Glomerular endothelial cell (primary cell): ENCODE results near the gene ASPDH. TPM values are rescaled to one million over a fixed set of nuclear protein-coding genes. Genes with fewer than 3 reads are reported as not detected.
"Not testable (repeated sequence)": the region's sequence is repeated elsewhere in the genome, so short reads cannot be mapped to it uniquely, and the experiment has no call there.

Experiments
- DNase-seq: peaks from one replicate; pipeline ENCODE4 v3.0.0-alpha.2; 2011; ENCODE audit warnings: low read depth, low spot score; ENCODE audit errors: extremely low read depth
- total RNA-seq: library from RNA; depleted of rRNA; stranded (reverse); fragments of >200 nt; gene quantifications from 2 replicates; pipeline ENCODE4 v1.2.3, GENCODE V29; 2015

Gene ASPDH
- total RNA-seq, 1 donor from 2014 or later = not detected

DNA sequence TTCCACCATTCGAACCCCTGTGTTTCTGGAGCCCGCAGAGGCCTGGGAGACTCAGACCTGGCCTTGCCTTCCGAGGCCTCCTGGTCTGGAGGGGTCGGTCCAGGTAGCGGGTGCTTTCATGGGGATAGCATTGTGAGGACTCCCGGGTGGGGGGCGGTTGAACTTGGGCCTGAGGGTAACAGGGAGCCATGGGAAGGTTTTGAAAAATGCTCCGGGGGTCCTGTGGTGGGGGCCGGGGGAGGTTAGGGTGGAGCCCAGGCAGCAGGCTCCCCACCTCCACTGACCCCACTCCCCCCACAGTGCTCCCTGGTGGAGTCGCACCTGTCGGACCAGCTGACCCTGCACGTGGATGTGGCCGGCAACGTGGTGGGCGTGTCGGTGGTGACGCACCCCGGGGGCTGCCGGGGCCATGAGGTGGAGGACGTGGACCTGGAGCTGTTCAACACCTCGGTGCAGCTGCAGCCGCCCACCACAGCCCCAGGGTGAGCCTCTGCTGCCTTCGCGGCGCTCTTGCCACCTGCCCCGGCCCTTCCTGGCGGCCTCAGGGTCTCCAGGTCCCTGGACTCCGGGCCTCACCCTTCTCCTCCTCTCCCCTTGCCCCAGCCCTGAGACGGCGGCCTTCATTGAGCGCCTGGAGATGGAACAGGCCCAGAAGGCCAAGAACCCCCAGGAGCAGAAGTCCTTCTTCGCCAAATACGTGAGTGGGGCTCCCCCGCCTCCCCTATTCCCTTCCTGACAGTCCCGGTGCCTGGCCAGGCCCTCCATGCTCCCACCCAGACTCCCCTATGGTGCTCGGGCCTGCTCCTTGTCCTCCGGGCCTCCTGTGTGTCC is 33.2 kb downstream of the ASPDH start:
- DNase-seq = no peak

DNA sequence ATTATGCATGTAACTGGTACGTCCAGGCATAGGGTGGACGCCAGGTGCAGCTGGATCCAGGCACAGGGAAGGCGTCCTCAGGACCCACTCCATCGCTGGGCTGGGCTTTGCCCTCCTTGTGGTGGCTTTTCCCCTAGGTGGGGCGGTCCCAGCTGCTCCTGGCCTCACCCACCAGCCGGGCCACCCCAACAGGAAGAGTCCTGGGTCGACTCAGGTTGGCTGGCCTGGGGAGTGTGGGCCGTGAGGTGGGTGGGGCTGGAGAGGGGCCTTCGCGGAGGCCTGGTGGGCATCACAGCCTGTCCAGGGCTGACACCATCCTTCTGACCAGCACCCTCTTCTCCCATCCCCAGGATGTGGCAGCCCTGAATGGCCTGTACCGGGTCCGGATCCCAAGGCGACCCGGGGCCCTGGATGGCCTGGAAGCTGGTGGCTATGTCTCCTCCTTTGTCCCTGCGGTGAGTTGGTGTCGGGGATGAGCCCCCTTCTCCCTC is 33.9 kb downstream of the ASPDH start:
- no peak for DNase-seq

DNA sequence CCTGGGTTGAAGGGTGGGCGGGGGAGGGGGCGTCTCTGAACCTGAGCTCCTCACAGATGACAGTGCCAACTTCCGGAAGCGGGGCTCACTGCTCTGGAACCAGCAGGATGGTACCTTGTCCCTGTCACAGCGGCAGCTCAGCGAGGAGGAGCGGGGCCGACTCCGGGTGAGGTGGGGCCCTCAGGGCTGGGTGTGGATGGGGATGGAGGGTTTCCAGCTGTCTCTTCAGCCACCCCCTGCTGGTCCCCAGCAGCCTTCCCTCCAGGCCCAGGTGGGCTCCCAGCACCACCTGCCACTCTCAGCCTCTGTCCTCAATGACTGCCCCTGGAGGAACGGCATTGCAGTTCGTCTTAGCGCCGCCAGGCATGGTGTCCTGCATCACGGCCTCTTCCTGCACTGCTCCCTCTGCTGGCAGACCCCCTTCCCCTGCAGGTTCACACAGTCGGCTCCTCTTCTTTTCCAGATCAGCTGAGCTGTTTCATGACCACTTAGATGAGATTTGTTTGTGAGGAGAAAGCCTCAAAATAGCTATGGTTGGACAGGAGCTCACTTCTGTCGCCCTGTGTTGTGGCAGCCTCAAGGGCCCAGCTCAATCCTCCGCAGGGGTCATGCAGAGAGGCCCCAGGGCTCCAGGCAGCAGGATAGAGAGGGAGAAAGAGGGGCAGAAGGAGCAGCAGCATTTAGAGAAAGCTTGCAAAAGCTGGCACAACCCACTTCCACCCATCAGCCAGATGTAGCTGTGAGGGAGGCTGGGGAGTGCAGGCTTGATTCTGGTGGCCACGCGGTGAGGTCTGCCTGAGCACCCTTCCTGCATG is 34.6 kb downstream of the ASPDH start:
- no peak for DNase-seq

DNA sequence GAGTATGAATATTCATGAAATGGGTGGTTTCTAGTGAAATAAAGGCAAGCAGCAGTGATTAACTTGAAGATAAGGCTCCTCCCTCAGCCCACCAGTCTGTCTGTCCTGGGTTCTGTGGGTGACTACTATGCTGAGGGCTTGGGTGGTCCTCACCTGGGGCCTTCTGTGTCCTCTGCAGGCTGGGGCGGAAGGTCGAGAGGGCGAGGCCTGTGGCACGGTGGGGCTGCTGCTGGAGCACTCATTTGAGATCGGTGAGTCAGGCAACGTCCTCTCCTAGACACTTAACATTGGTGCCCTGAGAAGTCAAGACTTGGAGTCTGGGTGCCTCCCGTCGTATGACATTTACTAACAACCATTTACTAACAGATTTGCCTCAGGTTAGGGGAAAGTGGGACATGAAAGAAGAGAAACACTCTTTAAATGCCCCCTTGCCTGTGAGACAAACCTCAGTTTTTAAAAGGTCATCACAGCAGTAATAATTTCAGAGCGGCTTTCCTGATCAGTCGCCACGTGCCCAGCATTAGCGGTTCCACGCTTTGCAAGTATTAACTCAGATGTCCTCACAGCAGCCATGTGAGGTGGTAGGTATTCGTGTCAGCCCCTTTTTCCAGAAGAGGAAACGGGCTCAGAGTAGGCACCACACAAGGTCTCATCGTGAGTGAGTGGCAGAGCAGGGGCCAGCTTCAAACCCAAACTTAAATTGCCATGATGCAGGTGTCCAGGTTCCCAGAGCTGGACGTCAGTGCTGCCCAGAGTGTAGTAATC is 35.8 kb downstream of the ASPDH start:
- DNase-seq = no peak

DNA sequence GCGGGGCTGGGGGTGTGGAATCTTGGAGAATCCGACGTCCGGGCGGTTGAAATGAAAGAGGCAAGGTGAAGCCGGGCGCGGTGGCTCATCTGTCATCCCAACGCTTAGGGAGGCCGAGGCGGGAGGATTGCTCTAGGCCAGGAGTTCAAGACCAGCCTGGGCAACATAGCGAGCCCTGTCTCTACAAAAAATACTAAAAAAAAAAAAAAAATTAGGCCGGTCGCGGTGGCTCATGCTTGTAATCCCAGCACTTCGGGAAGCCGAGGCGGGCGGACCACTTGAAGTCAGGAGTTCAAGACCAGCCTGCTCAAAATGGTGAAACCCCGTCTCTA is 36.8 kb downstream of the ASPDH start:
- no peak for DNase-seq

DNA sequence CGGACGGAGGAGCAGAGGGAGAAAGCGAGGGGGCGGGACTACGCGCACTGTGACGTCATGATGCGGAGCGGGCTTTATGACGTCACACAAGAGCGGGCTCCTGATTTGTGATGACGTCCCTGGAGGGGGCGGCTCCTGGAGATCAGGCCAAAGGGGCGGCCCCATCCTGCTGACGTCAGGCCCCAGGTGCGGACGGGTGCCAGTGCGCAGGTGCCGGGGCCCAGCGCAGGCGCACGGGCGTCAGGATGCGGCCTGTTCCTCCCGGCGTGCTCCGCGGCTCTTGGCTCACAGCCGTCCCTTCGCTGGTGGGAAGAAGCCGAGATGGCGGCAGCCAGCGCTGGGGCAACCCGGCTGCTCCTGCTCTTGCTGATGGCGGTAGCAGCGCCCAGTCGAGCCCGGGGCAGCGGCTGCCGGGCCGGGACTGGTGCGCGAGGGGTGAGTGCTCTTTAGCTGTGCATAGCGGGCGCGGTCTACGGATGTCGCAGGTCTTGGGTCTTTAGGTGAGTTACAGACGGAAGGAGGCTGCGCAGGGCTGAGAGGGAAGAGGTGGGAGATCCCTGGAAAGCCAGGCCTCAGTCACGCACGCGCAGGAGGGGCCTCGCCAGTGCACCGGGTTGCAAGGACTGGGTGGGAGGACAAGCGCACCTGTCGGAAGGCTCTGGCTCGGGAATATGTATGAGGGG is 37.3 kb downstream of the ASPDH start, which contains the start of the genes EMC10 and GARIN5A:
TSS of gene EMC10 (plus strand) at position 284 of the 683 bp plus-strand sequence. CDS start at position 322, 38 bp downstream.
TSS of gene GARIN5A (minus strand) at position 625 of the 683 bp plus-strand sequence. CDS start at position 165, 460 bp downstream.
- no peak for DNase-seq

DNA sequence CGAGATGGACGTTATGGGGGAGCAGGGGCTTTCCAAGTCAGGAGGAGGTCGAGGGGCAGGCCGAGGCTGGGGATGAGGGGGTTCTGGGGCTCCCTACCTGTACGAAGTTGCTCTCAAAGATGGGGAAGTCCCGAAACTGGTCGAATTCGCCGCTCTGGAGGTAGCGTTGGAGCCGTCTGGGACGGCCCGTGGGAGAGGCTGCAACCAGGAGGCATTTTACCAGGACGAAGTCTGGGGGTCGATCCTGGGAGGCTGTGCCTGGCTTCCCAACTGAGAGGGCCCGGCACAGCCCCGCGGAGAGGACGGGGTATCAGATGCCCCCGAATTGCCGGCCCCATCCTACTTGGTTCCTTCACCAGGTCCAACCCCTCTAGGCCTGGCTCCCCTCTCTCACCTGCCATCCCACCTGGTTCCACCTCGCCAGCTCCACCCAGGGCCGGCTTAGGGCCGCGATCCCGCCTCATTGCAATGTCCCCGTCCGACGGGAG is 37.9 kb downstream of the ASPDH start:
- DNase-seq = no peak

DNA sequence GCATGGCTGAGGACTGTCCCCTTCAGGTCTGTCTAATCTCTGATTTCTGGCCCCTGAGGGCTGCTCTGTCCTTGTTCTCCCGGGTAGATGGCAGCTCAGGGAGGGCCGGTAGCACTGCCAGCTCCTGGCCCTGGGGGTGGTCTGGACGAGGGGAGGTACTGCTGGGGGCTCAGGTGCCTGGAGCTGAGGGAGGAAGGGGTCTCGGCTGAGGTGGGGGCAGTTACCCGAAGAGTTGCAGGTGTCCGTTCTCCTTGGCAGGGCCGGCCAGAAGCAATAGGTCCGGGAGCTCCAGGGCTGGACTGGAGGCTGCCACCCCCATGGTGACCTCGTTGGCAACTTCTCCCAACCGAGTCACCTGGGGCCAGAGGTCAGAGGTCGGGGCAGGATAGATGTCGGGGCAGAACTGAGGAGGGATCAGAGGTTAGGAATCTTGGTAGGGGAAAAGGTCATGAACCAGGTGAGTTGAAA is 38.6 kb downstream of the ASPDH start:
- no peak for DNase-seq

DNA sequence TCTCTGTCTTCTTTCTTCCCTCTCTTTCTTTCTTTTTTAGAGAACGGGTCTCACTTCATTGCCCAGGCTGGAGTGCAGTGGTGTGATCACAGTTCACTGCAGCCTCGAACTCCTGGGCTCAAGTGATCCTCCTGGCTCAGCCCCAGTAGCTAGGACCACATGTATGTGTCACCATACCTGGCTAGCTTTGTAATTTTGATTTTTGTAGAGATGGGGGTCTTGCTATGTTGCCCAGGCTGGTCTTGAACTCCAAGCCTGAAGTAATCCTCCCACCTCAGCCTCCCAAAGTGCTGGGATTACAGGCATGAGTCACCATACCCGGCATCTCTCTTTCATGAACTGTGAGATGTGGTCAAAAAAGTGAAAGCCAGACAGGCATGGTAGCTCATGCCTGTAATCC is 40.4 kb downstream of the ASPDH start:
- DNase-seq = not testable (repeated sequence)

DNA sequence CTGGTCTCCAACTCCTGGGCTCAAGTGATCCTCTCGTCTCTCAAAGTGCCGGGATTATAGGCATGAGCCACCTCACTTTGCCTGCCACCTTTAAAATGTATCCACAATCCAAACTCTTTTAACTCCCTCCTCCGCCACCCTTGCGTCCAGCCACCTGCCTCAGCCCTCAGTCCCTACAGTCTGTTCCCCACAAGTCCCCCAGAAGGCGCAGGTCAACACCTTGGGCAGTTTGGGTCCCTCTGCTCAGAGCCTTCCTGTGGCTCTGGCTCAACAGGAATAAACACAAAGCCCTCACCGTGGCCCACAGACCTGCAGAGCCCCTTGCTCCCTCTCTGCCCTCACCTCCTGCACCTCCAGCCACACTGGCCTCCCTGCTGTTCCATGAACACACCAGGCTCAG is 44.9 kb downstream of the ASPDH start:
- DNase-seq = no peak

DNA sequence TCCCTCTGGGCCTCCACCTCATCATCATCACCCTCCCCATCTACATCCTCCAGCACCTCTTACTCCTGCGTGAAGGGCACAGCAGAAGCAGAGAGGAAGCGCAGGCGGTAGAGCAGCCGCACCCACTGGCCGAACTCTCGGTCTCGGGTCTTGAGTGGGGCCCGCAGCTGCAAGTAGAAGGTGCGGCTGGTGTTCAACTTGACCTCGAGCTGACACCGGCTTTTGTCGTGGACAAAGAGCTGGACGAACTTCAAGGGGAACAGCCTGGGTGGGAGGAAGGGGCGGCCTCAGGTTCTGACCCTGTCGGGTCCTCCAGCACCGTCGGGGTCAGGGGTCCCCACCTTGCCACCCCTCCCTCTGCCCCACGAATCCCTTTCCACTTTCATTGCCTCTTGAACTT is 46.1 kb downstream of the ASPDH start:
- DNase-seq = no peak

DNA sequence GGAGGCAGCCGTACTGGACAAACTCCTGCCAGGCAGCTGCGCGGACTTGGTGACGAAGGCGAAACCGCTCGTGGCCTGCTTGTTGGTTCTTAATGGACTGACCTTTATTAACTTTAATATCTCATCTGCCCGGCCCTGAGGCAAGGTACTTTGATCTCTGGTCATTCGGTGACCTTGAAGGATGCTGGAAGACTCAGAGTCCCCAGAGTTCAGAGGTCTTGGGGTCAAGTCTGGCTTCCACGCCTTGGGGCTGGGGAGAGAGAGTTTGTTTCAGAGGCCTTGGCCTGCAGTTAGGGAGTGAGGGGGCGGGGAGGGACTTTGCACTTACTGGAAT is 47.0 kb downstream of the ASPDH start:
- no peak for DNase-seq

DNA sequence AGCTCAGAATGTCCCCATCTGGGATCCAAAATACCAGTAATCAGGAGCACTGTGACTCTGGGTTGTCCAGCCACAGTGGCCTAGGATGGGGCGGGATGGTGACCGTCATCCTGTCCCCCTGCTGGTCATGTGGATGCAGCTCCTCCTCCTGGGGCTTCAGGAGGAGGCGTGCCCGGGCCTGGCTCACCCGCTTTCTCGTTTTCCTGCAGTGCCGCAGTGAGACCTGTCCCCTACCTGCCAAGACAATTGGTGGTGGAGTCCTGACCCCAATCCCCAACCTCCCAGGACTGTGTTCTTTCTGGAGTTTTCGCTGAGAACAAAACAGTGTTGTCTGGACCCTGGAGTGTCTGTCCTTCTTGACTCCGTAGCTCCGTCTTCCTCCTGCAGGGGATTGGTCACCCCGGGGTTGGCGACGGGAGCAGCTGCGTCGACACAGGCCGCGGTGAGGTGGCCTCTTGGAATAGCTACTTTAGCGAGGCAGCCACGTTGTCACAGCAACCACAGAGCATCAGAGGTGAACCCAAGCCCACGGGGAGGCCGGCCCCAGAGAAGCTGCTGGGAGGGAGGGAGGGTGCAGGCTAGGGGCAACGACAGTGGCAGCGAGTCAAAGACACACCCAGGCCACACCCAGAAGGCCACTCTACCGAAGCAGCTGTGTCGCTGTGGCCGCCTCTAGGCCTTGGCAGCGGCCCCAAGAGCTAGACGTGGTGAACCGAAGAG is 47.6 kb downstream of the ASPDH start:
- no peak for DNase-seq

DNA sequence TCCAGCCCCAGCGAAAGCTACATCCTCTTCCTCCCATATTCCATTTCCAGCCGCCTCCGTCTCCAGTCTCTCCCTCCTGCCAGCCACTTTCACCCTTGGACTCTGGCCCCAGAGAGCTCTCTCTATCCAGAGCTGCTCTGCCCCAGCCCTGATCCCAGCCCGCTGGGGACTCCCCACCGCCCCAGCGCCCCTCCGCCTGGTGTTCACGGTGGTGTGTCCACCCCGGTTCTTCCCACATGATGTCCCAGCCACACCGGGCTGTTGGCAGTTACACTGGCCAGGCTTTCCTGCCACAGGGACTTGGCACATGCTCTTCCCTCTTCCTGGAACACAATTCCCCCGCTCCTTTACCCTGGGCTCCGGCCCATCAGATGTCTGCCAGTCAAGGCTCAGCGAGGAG is 48.7 kb downstream of the ASPDH start:
- no peak for DNase-seq

DNA sequence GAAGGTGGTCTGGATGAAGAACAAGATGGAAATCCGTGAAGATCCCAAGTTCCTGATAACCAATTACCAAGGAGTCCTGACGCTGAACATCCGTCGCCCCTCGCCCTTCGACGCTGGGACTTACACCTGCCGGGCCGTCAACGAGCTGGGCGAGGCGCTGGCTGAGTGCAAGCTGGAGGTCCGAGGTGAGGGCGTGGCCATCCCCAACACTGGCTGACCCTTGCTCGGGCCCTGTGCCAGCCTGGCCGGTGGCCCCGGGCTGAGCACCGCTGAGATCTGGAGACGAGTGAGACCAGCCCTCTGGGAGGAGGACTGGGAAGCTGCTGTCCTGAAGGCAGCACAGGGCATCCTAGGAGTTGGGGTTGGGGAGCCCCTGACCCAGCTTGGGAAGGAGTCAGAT is 49.4 kb downstream of the ASPDH start:
- DNase-seq = no peak

DNA sequence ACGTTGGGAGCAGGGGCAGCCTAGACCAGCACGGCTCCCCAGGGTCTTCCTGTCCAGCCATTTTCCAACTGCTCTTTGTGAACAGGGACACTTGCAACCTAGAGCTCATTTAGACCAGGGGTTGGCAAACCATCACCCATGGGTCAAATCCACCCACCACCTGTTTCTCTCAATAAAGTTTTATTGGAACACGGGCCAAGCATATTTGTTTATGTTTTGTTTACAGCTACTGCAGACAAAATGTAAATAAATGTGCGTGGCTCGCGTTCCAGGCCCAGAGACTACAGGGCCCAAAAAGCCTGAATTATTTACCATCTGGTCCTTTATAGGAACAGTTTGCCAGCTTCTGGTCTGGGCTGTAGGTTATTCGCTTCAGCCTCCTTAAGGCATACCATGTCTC is 50.7 kb downstream of the ASPDH start:
- DNase-seq = no peak
